Glomerular endothelial cell (primary cell): Measurements from ENCODE around the gene PBOV1. TPM values are rescaled to one million over a fixed set of nuclear protein-coding genes. Genes with fewer than 3 reads are reported as not detected.
A peak's percentile ranks its signal among the peaks of the same experiment; 100 is the strongest.
"Not testable (repeated sequence)": the region's sequence is repeated elsewhere in the genome, so short reads cannot be mapped to it uniquely, and the experiment has no call there.

Source experiments
- DNase-seq: peaks from one replicate; pipeline ENCODE4 v3.0.0-alpha.2; 2011; ENCODE audit warnings: low read depth, low spot score; ENCODE audit errors: extremely low read depth
- total RNA-seq: library from RNA; depleted of rRNA; stranded (reverse); fragments of >200 nt; gene quantifications from 2 replicates; pipeline ENCODE4 v1.2.3, GENCODE V29; 2015

PBOV1 gene
- total RNA-seq, 1 donor from 2014 or later = not detected

DNA sequence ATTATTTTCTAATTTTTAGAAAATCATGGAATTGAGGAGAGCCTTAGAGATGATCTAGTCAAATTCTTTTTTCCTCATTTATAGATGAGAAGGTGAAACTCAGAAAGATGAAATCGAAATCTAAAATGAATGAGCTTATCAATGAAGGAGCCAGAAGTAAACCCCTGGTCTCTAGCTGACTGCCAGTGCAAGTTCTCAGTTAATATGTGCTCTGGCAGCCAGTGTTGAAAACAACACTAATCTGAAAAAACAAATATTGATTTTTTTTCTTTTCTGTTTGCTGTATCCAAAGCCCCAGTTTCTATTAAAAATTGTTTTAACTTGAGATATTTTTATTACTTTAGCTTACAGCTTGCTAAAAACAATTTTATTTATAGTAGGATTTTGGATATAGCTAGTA, 21.5 kb upstream of the PBOV1 start:
- no peak for DNase-seq

DNA sequence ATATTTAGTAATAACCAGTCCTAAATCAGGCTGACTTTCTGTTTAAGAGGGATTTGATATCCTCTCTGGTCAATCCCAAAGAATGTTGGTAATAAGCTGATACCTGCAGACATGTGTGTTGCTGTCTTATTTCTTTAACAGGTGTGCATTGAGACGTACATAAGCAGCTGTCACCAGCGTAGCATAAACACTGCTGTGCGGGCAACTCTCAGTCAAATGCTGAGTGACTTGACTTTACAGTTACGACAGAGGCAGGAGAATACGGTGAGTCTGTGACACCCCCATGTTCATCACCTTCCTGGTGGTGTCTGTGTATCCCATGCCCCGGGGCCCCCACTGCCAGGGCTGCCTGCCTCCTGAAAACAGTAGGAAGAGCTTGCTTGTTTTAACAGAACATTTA, 20.1 kb upstream of the PBOV1 start:
- DNase-seq = no peak

DNA sequence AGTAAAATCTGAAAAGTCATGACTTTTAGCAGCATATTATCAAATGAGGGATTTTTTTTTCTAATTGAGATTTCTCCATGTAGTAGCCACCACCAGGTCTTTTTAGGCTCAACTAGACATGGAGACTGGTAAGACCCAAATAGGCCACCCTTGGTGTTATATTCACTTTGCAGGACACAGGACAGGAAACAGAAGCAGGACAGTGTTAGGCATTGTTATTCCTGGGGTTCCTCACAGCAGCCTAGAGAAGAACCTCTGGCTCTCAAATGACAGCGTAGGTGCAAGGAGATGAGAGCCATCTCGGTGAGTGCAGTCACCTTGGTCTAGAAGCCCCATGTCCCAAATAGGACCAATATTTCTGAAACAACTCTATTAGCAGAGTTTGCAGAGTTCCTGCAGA, 19.2 kb upstream of the PBOV1 start:
- DNase-seq = no peak

DNA sequence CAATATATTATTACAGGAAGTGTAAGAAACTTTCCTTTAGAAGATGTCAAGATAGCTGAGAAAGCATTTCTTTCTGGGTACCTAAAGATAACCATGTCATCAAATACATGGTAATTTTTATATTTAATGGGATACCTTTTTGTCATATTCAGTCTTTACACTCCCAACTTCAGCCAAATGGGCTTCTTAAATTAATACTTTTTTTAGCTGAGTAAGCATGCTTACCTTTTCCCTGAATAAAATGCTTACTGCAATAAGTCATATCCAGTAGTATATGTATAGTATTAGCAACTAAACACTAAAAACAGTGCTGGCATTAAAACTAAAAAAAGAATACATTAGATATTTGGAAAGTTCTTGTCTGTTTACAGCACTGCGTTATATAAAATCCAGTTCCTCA, 17.4 kb upstream of the PBOV1 start:
- no peak for DNase-seq

DNA sequence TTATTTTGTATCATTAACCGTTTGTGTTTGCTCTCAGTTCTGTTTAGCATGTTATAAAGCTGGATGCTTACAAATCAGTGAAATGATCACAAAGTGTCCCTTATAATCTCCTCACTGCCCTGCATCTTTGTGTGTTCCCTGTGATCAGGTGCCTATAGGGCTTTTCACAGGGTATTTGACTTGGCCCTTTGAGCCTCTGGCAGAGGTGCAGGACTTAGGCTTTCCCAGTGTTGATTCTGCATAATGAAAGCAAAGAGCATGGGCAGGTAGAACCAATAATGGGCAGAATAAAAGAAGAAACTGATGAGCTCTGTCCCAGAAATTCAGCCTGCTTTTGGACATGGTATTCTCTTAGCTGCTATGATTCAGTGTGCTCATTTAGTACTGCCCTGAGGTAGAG, 16.9 kb upstream of the PBOV1 start:
- no peak for DNase-seq

DNA sequence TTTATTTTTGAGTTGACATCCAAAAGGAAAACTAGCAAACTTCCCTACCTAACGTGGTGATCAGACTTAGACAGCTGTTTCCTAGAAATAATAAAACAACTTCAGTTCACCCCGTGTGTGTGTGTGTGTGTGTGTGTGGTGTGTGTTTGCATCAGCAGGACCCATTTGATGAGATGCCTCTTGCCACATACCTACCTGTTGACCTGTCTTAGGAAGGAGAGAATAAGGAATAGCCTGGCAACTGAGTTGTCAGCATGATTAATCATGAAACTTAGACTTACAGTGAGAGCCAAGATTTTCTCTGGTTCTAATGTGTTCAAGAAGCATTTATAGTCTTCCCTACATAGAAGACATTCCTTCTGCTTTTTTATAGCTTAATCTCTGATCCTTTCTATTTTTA, 16.1 kb upstream of the PBOV1 start:
- DNase-seq = no peak

DNA sequence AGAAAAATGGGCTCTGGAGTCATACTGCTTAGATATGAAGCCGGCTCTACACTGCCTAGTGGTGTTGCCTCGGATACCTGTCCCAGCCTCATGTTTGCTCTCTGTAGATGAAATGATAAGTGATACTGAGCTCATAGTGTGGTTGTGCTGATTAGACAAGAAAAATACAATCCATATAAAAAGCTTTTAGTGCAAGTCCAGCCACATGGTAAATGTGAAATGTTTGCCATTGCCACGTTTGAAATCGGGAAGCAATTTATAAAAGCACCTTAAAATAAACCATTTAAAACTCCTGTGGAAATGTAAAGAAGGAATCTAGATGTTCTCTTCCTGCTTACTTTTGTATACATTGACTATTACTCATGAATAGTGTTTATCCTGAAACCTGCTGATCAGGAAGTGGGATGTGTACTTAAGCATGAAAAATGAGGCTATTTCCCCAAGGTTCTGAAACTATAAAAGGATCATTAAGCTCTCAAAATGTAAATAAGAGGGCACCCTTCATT, 13.1 kb upstream of the PBOV1 start:
- DNase-seq = peak; percentile 12

DNA sequence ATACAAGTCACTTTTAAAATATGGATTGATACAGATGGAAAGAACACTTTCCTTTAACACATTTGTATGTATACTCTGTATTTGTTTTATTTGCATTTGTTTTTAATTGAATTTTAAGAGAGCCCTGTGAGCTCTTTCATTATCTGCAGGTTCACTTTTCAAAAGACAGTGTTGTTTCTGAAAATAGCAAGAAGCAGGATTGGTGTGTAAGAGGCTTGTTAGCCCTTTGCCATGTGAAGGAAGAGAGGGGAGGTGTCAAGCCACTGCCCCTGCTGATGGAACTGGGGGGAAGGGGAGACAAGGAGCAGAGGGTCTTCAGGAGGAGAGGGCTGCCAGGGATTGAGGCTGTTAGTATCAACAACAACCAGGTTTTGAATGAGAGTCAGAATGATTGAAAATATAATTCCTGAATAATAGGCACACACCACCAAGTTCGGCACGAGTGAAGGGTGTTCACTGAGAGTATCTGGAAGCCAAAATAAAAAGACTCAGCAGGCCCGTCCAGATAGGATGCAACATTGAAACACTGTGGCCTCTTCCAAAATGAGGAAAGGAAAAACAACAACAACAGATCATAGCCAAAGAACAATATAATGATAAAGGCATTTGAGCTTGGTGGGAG, 12.6 kb upstream of the PBOV1 start:
- DNase-seq = no peak

DNA sequence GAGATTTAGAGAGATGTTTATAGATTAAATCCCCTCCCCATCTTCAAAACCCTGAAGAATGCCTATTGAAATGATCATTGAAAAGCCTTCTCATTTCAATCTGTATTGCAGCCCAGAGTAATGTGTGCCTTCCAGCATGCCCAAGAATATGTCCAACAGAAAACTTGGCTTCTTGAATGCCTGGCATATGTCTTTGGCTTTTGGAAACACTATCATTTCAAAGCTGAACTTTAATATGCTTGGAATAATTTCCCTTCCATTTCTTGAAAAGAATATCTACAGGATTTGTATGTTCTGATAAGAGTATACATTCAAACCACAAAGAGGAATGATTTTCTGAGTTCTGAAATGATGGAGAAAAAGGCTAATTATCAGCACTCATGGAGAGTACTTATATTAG, 11.9 kb upstream of the PBOV1 start:
- no peak for DNase-seq

DNA sequence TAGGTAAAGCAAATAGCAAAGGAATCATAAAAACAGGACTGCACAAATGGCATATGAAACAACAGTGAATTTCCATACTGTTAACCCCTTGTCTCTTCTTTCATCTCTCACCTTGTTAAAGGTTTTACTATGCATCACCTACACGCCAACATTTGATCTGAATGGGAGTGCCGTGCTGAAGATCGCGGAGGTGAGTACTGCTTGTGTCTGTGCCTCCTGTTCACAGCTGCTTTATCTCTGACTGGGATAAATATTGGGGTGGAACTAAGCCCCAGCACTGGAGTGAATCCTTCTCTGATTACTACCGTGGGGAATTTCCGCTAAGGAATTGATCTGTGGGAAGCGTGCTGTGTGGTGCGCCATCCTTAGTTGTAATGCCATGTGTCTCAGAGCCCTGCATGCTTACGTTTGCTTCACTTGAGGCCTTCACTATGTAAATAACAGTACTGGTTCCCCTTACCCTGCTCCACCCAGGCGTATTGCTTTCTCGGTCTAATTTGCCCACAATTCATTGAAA, 11.4 kb upstream of the PBOV1 start:
- DNase-seq = no peak

DNA sequence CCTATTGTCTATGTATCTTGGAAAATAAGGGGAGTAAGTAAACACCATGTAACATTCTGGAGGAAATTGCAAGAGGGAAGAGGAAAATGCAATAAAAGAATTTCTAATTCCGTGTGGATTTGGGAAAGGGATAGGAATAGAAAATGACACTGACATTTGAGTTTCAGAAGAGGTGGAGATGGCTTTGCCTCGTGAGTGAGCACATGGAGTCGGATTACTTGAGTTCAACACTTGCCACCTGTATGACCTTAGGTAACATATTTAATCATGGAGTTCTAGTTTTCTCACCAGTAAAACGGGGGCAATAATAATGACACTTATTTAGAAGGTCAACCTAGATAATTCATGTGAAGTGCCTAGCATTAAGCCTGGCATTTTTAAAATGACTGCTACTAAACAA, 10.8 kb upstream of the PBOV1 start:
- no peak for DNase-seq

DNA sequence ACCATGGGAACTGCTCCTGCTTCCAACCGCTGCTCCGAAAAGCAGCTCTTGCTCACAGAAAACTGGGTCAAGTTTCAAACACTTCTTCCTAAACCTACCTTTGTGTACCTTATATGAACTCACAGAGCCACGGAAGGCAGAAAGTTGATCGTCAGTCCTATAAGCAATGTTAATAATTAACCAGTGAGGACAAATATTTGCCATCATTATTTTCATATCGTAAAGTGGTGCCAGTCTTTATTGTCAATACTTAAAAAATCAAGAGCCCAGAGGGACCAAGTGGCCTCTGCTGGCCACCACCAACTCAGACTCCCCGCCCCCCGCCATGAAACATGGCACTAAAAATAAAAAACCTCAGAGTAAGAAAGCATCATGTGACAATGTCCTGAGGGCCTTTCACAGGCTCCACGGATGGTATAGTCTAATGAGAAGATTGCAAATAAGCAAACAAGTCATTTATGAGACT, 9.1 kb upstream of the PBOV1 start:
- no peak for DNase-seq

DNA sequence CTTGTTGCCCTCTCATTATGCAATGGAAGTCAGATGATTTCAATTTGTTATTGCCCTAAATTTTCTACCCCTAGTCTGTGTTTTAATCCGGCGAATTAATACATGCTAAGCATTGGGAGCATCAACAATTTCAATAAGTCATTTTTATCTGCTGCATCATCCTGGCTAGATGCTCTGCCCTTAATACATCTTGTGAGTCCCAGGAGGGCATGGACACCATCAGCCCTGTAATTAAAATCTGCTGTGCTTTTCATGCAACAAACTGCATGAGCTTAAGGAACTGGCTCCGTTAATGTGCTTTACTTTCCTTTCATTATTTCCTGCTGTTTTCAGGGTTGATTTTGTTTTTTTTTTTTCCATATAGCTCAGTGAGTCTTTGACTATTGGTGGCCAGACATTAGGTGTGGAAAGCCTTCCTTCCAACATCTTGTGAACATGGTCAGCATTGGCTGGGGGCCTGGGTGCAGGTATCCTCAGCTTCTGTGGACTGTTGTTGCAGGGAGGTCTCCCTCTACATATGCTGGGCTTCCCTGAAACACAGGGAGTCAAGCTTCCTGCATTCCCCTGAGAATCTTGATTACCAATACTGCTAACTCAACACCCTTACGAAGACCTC, 8.5 kb upstream of the PBOV1 start:
- no peak for DNase-seq

DNA sequence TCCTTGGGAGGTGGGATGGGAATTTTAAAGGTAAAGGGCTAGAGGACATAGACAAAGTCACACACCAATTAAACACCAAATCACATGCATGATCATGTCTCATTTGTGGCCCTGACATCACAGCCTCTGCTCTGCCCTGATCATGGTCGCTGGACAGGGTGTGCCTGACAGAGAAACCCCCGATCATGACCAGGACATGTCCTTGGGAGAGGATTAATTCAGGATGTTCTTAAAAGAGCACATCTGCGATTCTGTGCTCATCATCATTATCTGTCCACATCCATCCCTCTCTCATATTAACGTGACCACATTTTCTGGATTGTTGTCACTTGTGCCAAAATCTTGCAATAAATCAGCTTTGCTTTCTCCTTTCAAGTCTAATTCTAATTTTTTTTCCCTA, 7.7 kb upstream of the PBOV1 start:
- no peak for DNase-seq

DNA sequence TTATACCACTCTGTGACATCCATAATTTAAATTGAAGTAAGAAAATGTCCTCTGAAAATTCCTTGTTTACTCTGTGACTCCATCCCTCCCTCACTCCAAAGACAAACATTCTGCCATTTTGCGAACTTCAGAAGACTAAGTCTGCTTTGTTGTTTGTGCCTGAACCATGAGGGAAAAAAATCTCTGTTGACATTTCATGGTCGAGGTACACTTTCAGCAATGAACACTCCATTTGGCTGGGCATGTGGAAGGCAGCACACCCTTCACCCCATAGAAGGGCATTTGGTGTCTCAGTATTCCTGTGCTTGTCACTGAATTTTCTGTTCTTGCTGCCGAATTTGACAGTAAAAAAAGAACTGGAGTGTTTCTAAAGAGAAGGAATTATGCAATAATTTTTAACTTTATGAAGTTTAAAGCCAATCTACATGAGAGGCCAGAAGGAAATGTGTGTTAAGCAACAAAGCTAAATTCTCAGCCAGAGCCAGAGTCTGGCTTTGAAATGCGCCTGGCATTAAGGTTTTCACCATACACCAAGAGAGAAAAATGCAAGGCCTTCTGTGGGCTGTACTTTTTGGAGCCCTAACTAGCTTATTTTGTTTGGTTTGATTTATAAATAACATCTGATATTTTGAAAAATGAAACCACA, 4.7 kb upstream of the PBOV1 start:
- DNase-seq = no peak

DNA sequence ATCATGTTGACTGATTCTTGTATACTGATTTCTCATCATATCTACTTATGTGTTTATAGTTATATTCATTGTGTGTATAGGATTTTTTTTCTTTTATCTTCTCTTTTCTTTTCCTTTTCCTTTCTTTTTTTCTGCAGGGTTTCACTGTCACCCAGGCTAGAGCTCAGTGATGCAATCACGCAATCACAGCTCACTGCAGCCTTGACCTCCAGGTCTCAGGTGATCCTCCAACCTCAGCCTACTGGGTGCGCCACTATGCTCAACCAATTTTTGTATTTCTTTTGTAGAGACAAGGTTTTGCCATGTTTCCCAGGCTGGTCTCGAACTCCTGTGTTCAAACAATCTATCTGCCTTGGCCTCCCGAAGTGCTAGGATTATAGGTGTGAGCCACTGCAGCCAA, 1.6 kb upstream of the PBOV1 start:
- no peak for DNase-seq

DNA sequence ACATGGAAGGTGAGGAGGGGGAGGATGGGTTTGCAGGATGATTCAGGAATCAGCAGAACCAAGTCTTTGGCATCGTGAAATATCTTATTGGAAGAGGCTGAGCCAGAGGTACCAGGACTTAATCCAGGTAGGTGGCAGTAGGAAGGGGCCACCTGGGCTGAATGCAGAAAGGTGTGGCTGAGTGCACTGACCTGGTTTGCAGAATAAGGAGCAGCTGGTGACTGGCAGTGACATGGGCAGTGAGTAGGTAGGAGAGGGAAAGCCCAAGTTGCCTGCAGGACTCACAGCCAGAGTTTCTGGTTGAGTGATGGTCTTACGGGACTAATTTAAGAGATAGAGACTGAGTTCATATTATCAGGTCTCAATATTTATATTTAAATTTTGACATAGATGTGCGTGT, 1.1 kb upstream of the PBOV1 start:
- no peak for DNase-seq

DNA sequence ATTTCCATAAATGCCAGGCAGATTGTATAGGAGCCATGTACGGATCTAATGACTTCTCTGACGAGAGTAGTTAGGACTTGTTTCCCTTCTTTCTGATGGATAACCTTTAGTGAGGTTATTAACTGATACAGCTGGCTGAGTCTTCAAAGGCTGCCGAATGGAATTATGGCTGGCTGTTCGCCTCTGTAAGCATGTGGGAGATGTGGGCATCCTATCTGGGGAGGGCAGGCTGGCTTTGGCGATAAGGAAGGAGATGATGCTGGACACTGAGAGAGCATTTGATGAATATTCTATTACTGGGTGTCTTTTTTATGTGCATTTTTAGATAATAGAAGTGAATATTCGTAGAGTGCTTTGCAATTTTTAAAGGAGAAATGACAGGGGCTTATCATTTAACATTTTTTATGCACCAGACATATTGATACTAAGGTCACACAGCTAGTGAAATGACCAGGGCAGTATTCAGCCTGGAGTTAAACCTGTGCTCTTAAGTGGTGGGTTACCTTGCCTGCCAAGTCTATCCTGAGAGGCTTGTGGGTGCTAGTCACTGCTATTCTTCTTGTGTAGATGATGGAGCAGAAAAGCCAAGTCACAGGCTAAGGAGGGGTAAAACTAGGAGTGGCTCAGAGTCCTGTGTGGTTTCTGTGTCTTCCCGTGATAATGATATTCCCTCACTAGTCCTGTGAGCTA, 3.1 kb downstream of the PBOV1 start:
- no peak for DNase-seq

DNA sequence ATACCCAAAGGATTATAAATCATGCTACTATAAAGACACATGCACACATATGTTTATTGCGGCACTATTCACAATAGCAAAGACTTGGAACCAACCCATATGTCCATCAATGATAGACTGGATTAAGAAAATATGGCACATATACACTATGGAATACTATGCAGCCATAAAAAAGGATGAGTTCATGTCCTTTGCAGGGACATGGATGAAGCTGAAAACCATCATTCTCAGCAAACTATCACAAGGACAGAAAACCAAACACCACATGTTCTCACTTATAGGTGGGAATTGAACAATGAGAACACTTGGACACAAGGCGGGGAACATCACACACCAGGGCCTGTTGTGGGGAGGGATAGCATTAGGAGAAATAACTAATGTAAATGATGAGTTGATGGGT, 5.8 kb downstream of the PBOV1 start:
- DNase-seq = not testable (repeated sequence)

DNA sequence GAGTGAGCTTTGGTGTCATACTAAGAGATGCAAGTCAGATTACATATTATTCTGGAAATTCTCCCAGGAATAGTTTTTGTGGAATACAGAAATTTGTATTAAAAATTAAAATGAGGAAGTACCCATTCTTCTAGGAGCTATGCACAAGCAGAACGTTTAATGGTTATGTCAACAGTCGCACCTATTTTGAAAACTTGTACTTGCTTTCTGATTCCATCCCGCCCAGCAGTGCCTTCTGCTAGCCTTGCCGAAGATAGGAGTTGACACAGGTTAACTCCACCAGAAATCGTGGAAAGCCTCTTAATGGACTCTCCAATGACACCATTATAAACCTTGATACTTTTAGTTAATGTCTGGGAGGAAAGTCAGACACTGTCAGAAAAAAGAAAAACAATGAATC, 6.7 kb downstream of the PBOV1 start:
- no peak for DNase-seq

DNA sequence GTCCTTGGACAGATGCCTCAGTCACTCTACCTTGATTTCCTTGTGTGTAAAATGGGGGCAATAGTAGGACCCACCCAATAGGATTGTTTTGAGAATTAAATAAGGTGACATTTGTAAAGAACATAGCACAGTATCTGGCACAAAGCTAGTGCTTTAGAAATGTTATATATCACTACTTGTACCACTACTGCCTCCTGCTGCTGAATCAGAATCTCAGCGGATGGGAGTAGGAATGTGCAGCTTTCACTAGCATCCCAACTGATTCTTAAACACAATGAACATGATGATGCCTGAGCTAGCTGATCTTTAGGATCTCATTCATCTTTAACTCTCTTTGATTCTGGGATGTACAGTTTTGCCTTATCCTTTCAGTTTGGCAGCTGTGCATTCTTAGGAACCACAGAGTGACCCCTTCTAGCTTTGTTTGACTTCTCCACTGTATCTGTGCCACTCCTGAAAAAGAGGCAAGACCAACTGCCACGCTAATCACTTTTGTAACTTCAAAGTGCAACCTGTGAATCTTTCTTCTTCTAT, 7.2 kb downstream of the PBOV1 start:
- no peak for DNase-seq
